ENCODE data around the gene MESD. TPM values are rescaled to one million over a fixed set of nuclear protein-coding genes. Genes with fewer than 3 reads are reported as not detected.

MESD gene
- total and polyA plus RNA-seq, 9 of the 15 experiments (the other 6 are each of a cell fraction or from before 2014, with no cell fraction given) = 11.3 to 39.7 (median 22.8) TPM

DNA sequence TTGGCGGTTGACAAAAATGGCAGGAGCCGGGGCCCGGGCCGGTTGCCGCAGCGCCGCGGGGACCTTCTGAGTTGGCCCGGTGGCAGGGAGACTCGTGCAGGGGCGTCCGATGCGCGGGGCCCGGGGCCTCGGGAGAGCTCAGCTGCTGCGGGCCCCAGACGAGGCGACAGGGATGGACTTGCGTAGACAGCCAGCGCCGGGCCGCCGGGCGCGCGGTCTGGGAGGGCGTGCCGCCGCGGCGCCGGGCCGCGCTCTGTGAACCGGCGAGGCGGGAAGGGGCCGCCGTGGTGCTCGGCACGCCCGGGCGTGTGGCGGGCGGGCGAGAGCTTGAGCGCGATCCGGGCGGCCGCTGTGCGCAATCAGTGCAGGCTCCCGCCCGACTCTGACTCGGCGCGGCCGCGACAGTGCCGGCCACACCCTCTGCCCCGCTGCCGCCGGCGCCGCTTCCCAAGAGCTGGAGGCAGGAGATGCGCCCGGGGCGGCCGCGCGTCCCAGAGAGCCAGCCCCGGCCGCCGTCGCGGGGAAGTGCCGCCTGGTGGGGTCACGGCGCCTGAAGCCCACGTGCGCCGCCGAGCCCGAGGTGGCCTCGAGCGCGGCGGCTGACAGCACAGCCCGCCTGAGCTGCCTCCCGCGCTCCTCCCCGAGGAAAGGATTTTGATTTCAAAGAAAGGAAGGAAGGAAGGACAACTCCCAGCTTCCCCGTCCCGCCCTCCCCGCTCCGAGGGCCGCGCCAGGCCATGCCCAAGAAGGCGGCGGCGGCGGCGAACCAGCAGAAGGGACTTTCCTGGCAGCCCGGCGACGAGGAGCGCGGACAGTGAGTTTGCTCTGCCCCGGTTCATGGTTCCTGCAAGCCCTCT, 11.8 kb upstream of the MESD start (continued):
- TF ChIP-seq BRCA1 (IDR thresholded peaks at IDR 0.05) (no peak), BRCA1 (CRISPR knock-in tag; IDR thresholded peaks at IDR 0.05) (0 out of 2 replicates have a peak, but pooled peaks have one; percentile 88), ZBTB7A (IDR thresholded peaks at IDR 0.05; ENCODE audit: borderline replicate concordance, control insufficient read depth, low read depth, low read length) (no peak; the same call in 1 of the 2 replicates), TAF7 (tag; IDR thresholded peaks at IDR 0.05) (no peak), PTBP1 (IDR thresholded peaks at IDR 0.05; ENCODE audit: low read depth, low read length) (no peak), TAF15 (IDR thresholded peaks at IDR 0.05; ENCODE audit: low read depth, low read length) (no peak), SOX6 (IDR thresholded peaks at IDR 0.05) (no peak), ZBED1 (IDR thresholded peaks at IDR 0.05) (no peak), SMARCC2 (IDR thresholded peaks at IDR 0.05; ENCODE audit: low read depth) (no peak), RAD21 (CRISPR knock-in tag; conservative IDR thresholded peaks at IDR 0.05 in 1 of 2, IDR thresholded peaks at IDR 0.05 in 1 of 2) (no peak), GABPB1 (CRISPR knock-in tag; IDR thresholded peaks at IDR 0.05) (no peak), RFX1 (IDR thresholded peaks at IDR 0.05) (no peak), RBFOX2 (IDR thresholded peaks at IDR 0.05; ENCODE audit: low read depth, low read length) (peak; percentile 72), ZFX (CRISPR knock-in tag; IDR thresholded peaks at IDR 0.05) (peak; percentile 13), FOSL1 (tag; conservative IDR thresholded peaks at IDR 0.05) (no peak; the same call in 1 of the 2 replicates), RBM14 (IDR thresholded peaks at IDR 0.05; ENCODE audit: borderline replicate concordance, insufficient read depth, low read depth, low read length) (no peak)
- TF ChIP-seq, protein P1, sequence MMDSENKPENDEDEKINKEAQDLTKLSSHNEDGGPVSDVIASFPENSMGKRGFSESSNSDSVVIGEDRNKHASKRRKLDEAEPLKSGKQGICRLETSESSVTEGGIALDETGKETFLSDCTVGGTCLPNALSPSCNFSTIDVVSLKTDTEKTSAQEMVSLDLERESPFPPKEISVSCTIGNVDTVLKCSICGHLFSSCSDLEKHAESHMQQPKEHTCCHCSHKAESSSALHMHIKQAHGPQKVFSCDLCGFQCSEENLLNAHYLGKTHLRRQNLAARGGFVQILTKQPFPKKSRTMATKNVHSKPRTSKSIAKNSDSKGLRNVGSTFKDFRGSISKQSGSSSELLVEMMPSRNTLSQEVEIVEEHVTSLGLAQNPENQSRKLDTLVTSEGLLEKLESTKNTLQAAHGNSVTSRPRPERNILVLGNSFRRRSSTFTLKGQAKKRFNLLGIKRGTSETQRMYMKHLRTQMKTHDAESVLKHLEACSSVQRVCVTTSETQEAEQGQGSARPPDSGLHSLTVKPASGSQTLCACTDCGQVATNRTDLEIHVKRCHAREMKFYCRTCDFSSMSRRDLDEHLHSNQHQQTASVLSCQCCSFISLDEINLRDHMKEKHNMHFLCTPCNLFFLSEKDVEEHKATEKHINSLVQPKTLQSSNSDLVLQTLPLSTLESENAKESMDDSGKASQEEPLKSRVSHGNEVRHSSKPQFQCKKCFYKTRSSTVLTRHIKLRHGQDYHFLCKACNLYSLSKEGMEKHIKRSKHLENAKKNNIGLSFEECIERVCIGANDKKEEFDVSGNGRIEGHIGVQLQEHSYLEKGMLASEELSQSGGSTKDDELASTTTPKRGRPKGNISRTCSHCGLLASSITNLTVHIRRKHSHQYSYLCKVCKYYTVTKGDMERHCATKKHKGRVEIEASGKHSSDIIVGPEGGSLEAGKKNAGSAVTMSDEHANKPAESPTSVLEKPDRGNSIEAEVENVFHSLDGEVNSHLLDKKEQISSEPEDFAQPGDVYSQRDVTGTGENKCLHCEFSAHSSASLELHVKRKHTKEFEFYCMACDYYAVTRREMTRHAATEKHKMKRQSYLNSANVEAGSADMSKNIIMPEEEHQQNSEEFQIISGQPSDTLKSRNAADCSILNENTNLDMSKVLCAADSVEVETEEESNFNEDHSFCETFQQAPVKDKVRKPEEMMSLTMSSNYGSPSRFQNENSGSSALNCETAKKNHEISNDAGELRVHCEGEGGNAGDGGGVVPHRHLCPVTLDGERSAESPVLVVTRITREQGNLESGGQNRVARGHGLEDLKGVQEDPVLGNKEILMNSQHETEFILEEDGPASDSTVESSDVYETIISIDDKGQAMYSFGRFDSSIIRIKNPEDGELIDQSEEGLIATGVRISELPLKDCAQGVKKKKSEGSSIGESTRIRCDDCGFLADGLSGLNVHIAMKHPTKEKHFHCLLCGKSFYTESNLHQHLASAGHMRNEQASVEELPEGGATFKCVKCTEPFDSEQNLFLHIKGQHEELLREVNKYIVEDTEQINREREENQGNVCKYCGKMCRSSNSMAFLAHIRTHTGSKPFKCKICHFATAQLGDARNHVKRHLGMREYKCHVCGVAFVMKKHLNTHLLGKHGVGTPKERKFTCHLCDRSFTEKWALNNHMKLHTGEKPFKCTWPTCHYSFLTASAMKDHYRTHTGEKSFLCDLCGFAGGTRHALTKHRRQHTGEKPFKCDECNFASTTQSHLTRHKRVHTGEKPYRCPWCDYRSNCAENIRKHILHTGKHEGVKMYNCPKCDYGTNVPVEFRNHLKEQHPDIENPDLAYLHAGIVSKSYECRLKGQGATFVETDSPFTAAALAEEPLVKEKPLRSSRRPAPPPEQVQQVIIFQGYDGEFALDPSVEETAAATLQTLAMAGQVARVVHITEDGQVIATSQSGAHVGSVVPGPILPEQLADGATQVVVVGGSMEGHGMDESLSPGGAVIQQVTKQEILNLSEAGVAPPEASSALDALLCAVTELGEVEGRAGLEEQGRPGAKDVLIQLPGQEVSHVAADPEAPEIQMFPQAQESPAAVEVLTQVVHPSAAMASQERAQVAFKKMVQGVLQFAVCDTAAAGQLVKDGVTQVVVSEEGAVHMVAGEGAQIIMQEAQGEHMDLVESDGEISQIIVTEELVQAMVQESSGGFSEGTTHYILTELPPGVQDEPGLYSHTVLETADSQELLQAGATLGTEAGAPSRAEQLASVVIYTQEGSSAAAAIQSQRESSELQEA (IDR thresholded peaks at IDR 0.05; ENCODE audit: low read depth) = no peak
- TF ChIP-seq, protein P2, sequence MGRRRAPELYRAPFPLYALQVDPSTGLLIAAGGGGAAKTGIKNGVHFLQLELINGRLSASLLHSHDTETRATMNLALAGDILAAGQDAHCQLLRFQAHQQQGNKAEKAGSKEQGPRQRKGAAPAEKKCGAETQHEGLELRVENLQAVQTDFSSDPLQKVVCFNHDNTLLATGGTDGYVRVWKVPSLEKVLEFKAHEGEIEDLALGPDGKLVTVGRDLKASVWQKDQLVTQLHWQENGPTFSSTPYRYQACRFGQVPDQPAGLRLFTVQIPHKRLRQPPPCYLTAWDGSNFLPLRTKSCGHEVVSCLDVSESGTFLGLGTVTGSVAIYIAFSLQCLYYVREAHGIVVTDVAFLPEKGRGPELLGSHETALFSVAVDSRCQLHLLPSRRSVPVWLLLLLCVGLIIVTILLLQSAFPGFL (CRISPR knock-in tag; IDR thresholded peaks at IDR 0.05) = no peak
